K562 (cell line): Measurements from ENCODE around the gene PDZRN4. TPM values are rescaled to one million over a fixed set of nuclear protein-coding genes. Genes with fewer than 3 reads are reported as not detected.

ENCODE experiments used
- ATAC-seq: fragments of 200-7000 bp; cut with Tn5 transposase; 3 replicates; pipeline ENCODE4 v1.9.1; 2020; ENCODE audit warnings: moderate library complexity
- BruUV-seq: library from RNA; stranded (reverse); fragments of 400-500 nt; replicated peaks from 2 replicates; lab custom pipeline; 2021; lab: Mats Ljungman, UMichigan
- CTCF ChIA-PET: fragments of 300-600 bp; formaldehyde crosslinking; extraction: SDS; loops from one replicate; lab custom pipeline; 2021; ENCODE audit warnings: low intra/inter-chr PET ratio; lab: Yijun Ruan, JAX
- POLR2A ChIA-PET: fragments of 300-600, 350-650 bp; sonication (Branson Sonifier 250); formaldehyde crosslinking; extraction: SDS; loops from one replicate; lab custom pipeline; 2021; ENCODE audit warnings: antibody characterized with exemption, inconsistent platforms; lab: Yijun Ruan, JAX
- DNase-seq, 4 experiments: peaks; one replicate each; pipeline versions ENCODE4 v3.0.0 to v3.0.0-alpha.2; 2011 to 2018; ENCODE audit warnings: low spot score in 3 of 4, mixed read lengths in 3 of 4; ENCODE audit errors: extremely low read depth in 1 of 4
- FAIRE-seq: peaks from 2 replicates; lab custom pipeline; 2011; peaks lifted over from hg19 to GRCh38; lab: Jason Lieb, UNC
- H2AFZ ChIP-seq: 2 replicates; pipeline ENCODE4 v1.6.0; 2011; ENCODE audit warnings: low read depth, low read length, control low read depth, inconsistent platforms
- H3K27ac ChIP-seq: fragments of 200-600 bp; 3 replicates; pipeline ENCODE4 v1.8.0; 2011; ENCODE audit warnings: low read depth, mild to moderate bottlenecking, control low read depth, inconsistent platforms, low read length, moderate library complexity, mixed read lengths; ENCODE audit errors: extremely low read depth
- H3K27me3 ChIP-seq, 2 experiments: fragments of 300-600 bp in 1 of 2; 2 replicates in 1 of 2; 3 replicates in 1 of 2; pipeline versions ENCODE4 v1.6.0 to v1.8.0; 2011; ENCODE audit warnings: inconsistent platforms in 2 of 2, low read length in 2 of 2, mild to moderate bottlenecking in 1 of 2, mixed read lengths in 1 of 2, moderate library complexity in 1 of 2; ENCODE audit not compliant: control insufficient read depth in 2 of 2, insufficient read depth in 2 of 2
- H3K36me3 ChIP-seq: fragments of 300-600 bp; 3 replicates; pipeline ENCODE4 v1.8.0; 2011; ENCODE audit warnings: mild to moderate bottlenecking, low read length, inconsistent platforms; ENCODE audit not compliant: control insufficient read depth, insufficient read depth
- H3K4me1 ChIP-seq, 2 experiments: fragments of 200-600 bp in 1 of 2; replicated peaks in 1 of 2; 2 replicates in 1 of 2; 3 replicates in 1 of 2; pipeline versions ENCODE4 v1.5.1 to v1.8.0; 2011; ENCODE audit warnings: inconsistent platforms in 2 of 2, low read length in 2 of 2, mild to moderate bottlenecking in 1 of 2, mixed read lengths in 1 of 2, moderate library complexity in 1 of 2; ENCODE audit not compliant: control insufficient read depth in 2 of 2, insufficient read depth in 2 of 2
- H3K4me2 ChIP-seq: 2 replicates; pipeline ENCODE4 v1.6.1; 2011; ENCODE audit warnings: low read length, control low read depth, inconsistent platforms, mixed read lengths; ENCODE audit not compliant: insufficient read depth
- H3K4me3 ChIP-seq: fragments of 200-600 bp; sonication (generic), shearing (Covaris generic); 2 replicates; pipeline ENCODE4 v1.5.1; 2016; ENCODE audit warnings: control low read depth, inconsistent platforms
- H3K79me2 ChIP-seq: fragments of 200-600 bp; 3 replicates; pipeline ENCODE4 v1.8.0; 2011; ENCODE audit warnings: low read length, inconsistent platforms; ENCODE audit not compliant: control insufficient read depth, insufficient read depth
- H3K9ac ChIP-seq, 2 experiments: 2 replicates each; pipeline versions ENCODE4 v1.6.0 to v1.6.1; 2011; ENCODE audit warnings: low read depth in 2 of 2, low read length in 2 of 2, control low read depth in 1 of 2, inconsistent platforms in 1 of 2, mild to moderate bottlenecking in 1 of 2, mixed read lengths in 1 of 2; ENCODE audit not compliant: insufficient read depth in 1 of 2
- H3K9me1 ChIP-seq: one replicate; pipeline ENCODE4 v1.6.0; 2011; ENCODE audit warnings: inconsistent platforms, mild to moderate bottlenecking, low read length, moderate library complexity; ENCODE audit not compliant: control insufficient read depth, insufficient read depth
- H3K9me3 ChIP-seq: replicated peaks from 2 replicates; pipeline ENCODE4 v1.5.1; 2011; ENCODE audit warnings: low read depth, low read length, inconsistent platforms; ENCODE audit not compliant: control insufficient read depth, insufficient read depth
- H4K20me1 ChIP-seq: replicated peaks from 2 replicates; pipeline ENCODE4 v1.6.1; 2011; ENCODE audit warnings: low read length, inconsistent platforms, mixed read lengths; ENCODE audit not compliant: control insufficient read depth, insufficient read depth
- ARID3B ChIP-seq: fragments of 250-450 bp; sonication (Bioruptor Pico); IDR thresholded peaks from 2 replicates; pipeline ENCODE4 v1.4.0; 2020; ENCODE audit warnings: borderline replicate concordance
- ATF6 ChIP-seq: sonication (generic); formaldehyde crosslinking; IDR thresholded peaks from 2 replicates; pipeline ENCODE4 v1.4.0; 2020; ENCODE audit warnings: mild to moderate bottlenecking, missing genetic modification reagents
- BHLHE40 ChIP-seq: IDR thresholded peaks from 2 replicates; pipeline ENCODE4 v1.6.1; 2011; ENCODE audit warnings: low read length, improper control_type of control experiment
- ETS2 ChIP-seq: IDR thresholded peaks from 2 replicates; pipeline ENCODE4 v1.6.1; 2016; ENCODE audit warnings: borderline replicate concordance, missing genetic modification characterization, mild to moderate bottlenecking, moderate library complexity, missing compliant biosample characterization; ENCODE audit not compliant: poor library complexity, severe bottlenecking
- GTF2A2 ChIP-seq: IDR thresholded peaks from 2 replicates; pipeline ENCODE4 v1.6.1; 2016; ENCODE audit warnings: mild to moderate bottlenecking, missing genetic modification characterization, missing compliant biosample characterization
- MCM7 ChIP-seq, 2 experiments: fragments of 450-650 bp; IDR thresholded peaks; 2 replicates each; pipeline ENCODE4 v1.6.1; 2016 to 2018
- NCOA4 ChIP-seq: fragments of 450-650 bp; IDR thresholded peaks from 2 replicates; pipeline ENCODE4 v1.6.1; 2018; ENCODE audit warnings: mild to moderate bottlenecking; ENCODE audit not compliant: partially characterized antibody
- POLR2B ChIP-seq: fragments of 450-650 bp; IDR thresholded peaks from 2 replicates; pipeline ENCODE4 v1.6.1; 2018; ENCODE audit warnings: low read depth; ENCODE audit not compliant: partially characterized antibody
- PRMT5 ChIP-seq: sonication (generic); formaldehyde crosslinking; IDR thresholded peaks from 2 replicates; pipeline ENCODE4 v1.5.0; 2020; ENCODE audit warnings: missing genetic modification reagents
- SAFB ChIP-seq: fragments of 200-400 bp; formaldehyde crosslinking; IDR thresholded peaks from 2 replicates; pipeline ENCODE4 v1.6.1; 2017; ENCODE audit warnings: low read depth, low read length, borderline replicate concordance
- SAFB2 ChIP-seq: fragments of 200-400 bp; formaldehyde crosslinking; IDR thresholded peaks from 2 replicates; pipeline ENCODE4 v1.6.1; 2018; ENCODE audit warnings: borderline replicate concordance, low read length, low read depth, moderate library complexity; ENCODE audit not compliant: severe bottlenecking
- ZBTB12 ChIP-seq: fragments of 250-450 bp; sonication (Bioruptor Pico); IDR thresholded peaks from 2 replicates; pipeline ENCODE4 v1.4.0; 2020
- WGBS: fragments of 100-300 bp; shearing (Covaris generic); methylation state at CpG from one replicate; pipeline ENCODE4 v1.1.6; 2016; ENCODE audit warnings: low coverage, mixed read lengths; ENCODE audit not compliant: insufficient coverage; ENCODE audit errors: missing lambda C conversion rate; 5-methylcytosine and 5-hydroxymethylcytosine counted together
- in situ Hi-C: fragments of 300-500 bp; cut with MboI; formaldehyde crosslinking; loops from 4 replicates; pipeline ENCODE4 v1.15.0; 2018; ENCODE audit warnings: inconsistent platforms, mixed read lengths
- intact Hi-C: fragments of 100-400 bp; cut with micrococcal nuclease; formaldehyde crosslinking; loops from 2 replicates; pipeline ENCODE4 v1.14.2; 2022
- polyA plus RNA-seq, 8 experiments: library from polyadenylated mRNA; depleted of rRNA in 4 of 8; stranded (reverse) in 5 of 8; unstranded in 3 of 8; fragments of >200 nt; fragmentation: Nextera tagmentation in 2 of 8; fragmentation: Illumina TruSeq in 1 of 8; extraction: Ambion mirVana in 2 of 8; extraction: Trizol in 1 of 8; gene quantifications; 2 replicates each; pipeline versions ENCODE4 v1.2.1 to v1.2.3, GENCODE V29; 2011 to 2014; ENCODE audit warnings: inconsistent platforms in 1 of 8, missing spikeins in 1 of 8
- total RNA-seq, 7 experiments: library from RNA; depleted of rRNA in 6 of 7; stranded (reverse); fragments of >200 nt in 6 of 7; fragmentation: Illumina TruSeq in 2 of 7; extraction: Trizol in 2 of 7; gene quantifications; 2 replicates each; pipeline versions ENCODE4 v1.2.1 to v1.2.3, GENCODE V29; 2011 to 2021; ENCODE audit warnings: low replicate concordance in 1 of 7

The PDZRN4 gene
- total and polyA plus RNA-seq, 9 of the 15 experiments (the other 6 are each of a cell fraction or from before 2014, with no cell fraction given), result not detected

- Histone ChIP-seq H3K4me1 (no peaks in the 10 kb centered on the region), H3K9me3 (no peaks in the 10 kb centered on the region), H2AFZ (no peak overlapping the region), H3K36me3 (no peaks in the 10 kb centered on the region), H3K4me2 (no peak overlapping the region), H3K4me3 (no peak overlapping the region), H3K27ac (no peak overlapping the region), H3K27me3 (no peaks in the 10 kb centered on the region), H3K9ac (no peak overlapping the region), H4K20me1 (no peaks in the 10 kb centered on the region), H3K9me1 (no peaks in the 10 kb centered on the region), H3K79me2 (no peaks in the 10 kb centered on the region)
- 0% methylated on average over 1 of the region's 1 CpG for WGBS
- BruUV-seq, result no TSS peak
- intact Hi-C loops, result no loop called here
- ChIA-PET POLR2A (interaction anchor here (0.6 kb wide), 1 partner anchor 53 kb away, joined by 3 read pairs; no protein-coding TSS in a partner anchor), CTCF (no interaction called here)
- in situ Hi-C loops, result no loop called here
- FAIRE-seq, result no peak
- no peak for TF ChIP-seq ZBTB12 (CRISPR knock-in tag)
- DNase-seq, result no peak
- no peak for ATAC-seq
Observed at GRCh38 chr12:41333974-41334373, 145.9 kb downstream of the PDZRN4 start.

GRCh38 chr12:41334390-41334789, 146.3 kb downstream of the PDZRN4 start:
- WGBS, result 0% methylated on average over 1 of the region's 1 CpG
- intact Hi-C loops, result no loop called here
- CTCF ChIA-PET, result no interaction called here
- no peak for TF ChIP-seq MCM7 (IDR thresholded peaks at IDR 0.05)
- no peak for TF ChIP-seq BHLHE40
- no peak for TF ChIP-seq GTF2A2 (tag)
- TF ChIP-seq ARID3B (CRISPR knock-in tag), result no peak
- no peak for TF ChIP-seq SAFB2
- TF ChIP-seq PRMT5 (CRISPR knock-in tag), result no peak
- no peak for TF ChIP-seq ETS2 (tag)
- TF ChIP-seq NCOA4, result no peak
- TF ChIP-seq ATF6 (CRISPR knock-in tag), result no peak
- TF ChIP-seq SAFB, result no peak
- no peak for TF ChIP-seq POLR2B

More at GRCh38 chr12:41334390-41334789, 146.3 kb downstream of the PDZRN4 start:
- Histone ChIP-seq H2AFZ (no peak overlapping the region), H3K36me3 (no peaks in the 10 kb centered on the region), H3K79me2 (no peaks in the 10 kb centered on the region), H3K9ac (no peak overlapping the region), H3K9me1 (no peaks in the 10 kb centered on the region), H3K27ac (no peak overlapping the region), H3K4me2 (no peak overlapping the region), H3K4me1 (no peaks in the 10 kb centered on the region), H4K20me1 (no peaks in the 10 kb centered on the region), H3K9me3 (no peaks in the 10 kb centered on the region), H3K27me3 (no peaks in the 10 kb centered on the region), H3K4me3 (no peak overlapping the region)
- DNase-seq (no peak), FAIRE-seq (no peak), ATAC-seq (no peak)
- no TSS peak for BruUV-seq
- in situ Hi-C loops, result no loop called here
- POLR2A ChIA-PET, result interaction anchor here (0.6 kb wide), 1 partner anchor 53 kb away, joined by 3 read pairs; no protein-coding TSS in a partner anchor
